CD4-positive, alpha-beta T cell treated with Interleukin-1 beta for 1 hour (primary cell): Measurements from ENCODE around the gene SERPINA4.

Experiments
- DNase-seq, 2 donors: peaks; one replicate each; pipeline ENCODE4 v3.0.0-alpha.2; 2020 to 2022

The SERPINA4 gene

GRCh38 chr14:94543449-94544124 is 17.7 kb upstream of the SERPINA4 start:
- DNase-seq = no peak

GRCh38 chr14:94544726-94545125 is 16.5 kb upstream of the SERPINA4 start:
- no peak for DNase-seq

GRCh38 chr14:94545131-94545841 is 16.0 kb upstream of the SERPINA4 start:
- DNase-seq = no peak

- DNase-seq = no peak
These were observed 14.0 kb upstream of the SERPINA4 start for GRCh38 chr14:94547151-94547680.

- DNase-seq = no peak
These were observed 13.5 kb upstream of the SERPINA4 start for GRCh38 chr14:94547726-94548125.

GRCh38 chr14:94548131-94548998 is 12.9 kb upstream of the SERPINA4 start:
- DNase-seq = no peak

- peak; percentile 13 to 29 for DNase-seq
These were observed 11.9 kb upstream of the SERPINA4 start for GRCh38 chr14:94548999-94549985.

- no peak for DNase-seq
These were observed 11.2 kb upstream of the SERPINA4 start for GRCh38 chr14:94550041-94550440.

- DNase-seq = no peak
These were observed 5.3 kb upstream of the SERPINA4 start for GRCh38 chr14:94555991-94556390.

GRCh38 chr14:94557327-94557726 is 3.9 kb upstream of the SERPINA4 start:
- no peak for DNase-seq

- no peak for DNase-seq
These were observed 2.4 kb upstream of the SERPINA4 start for GRCh38 chr14:94558842-94559241.

GRCh38 chr14:94559638-94560290 is 1.5 kb upstream of the SERPINA4 start:
- DNase-seq = no peak

GRCh38 chr14:94560291-94560665 is 964 bp upstream of the SERPINA4 start:
- DNase-seq = no peak

GRCh38 chr14:94561656-94562010 is 391 bp downstream of the SERPINA4 start:
- no peak for DNase-seq

- no peak for DNase-seq
These were observed 780 bp downstream of the SERPINA4 start for GRCh38 chr14:94562022-94562421.

GRCh38 chr14:94562941-94563883 is 2.0 kb downstream of the SERPINA4 start:
- DNase-seq = no peak

- no peak for DNase-seq
These were observed 3.1 kb downstream of the SERPINA4 start for GRCh38 chr14:94564381-94564780.

GRCh38 chr14:94568186-94568585 is 6.9 kb downstream of the SERPINA4 start:
- DNase-seq = no peak

- no peak for DNase-seq
These were observed 8.2 kb downstream of the SERPINA4 start for GRCh38 chr14:94569381-94570001.

GRCh38 chr14:94570002-94570400 is 8.8 kb downstream of the SERPINA4 start:
- no peak for DNase-seq
